HAP-1 (cell line): ENCODE measurements around the gene GATA3.

Experiments
- DNase-seq, 2 experiments: peaks; one replicate each; pipeline ENCODE4 v3.0.0-alpha.2; 2016 to 2020; ENCODE audit warnings: low spot score in 2 of 2
- H3K27me3 ChIP-seq: fragments of 250-450 bp; sonication (Bioruptor Pico); 2 replicates; pipeline ENCODE4 v1.5.1; 2020; ENCODE audit warnings: low read depth, mild to moderate bottlenecking, moderate library complexity
- H3K36me3 ChIP-seq: fragments of 250-450 bp; sonication (Bioruptor Pico); replicated peaks from 2 replicates; pipeline ENCODE4 v1.5.1; 2020; ENCODE audit warnings: mild to moderate bottlenecking
- H3K4me1 ChIP-seq: fragments of 250-450 bp; sonication (Bioruptor Pico); 2 replicates; pipeline ENCODE4 v1.5.1; 2020; ENCODE audit warnings: mild to moderate bottlenecking
- H3K4me3 ChIP-seq: fragments of 250-450 bp; sonication (Bioruptor Pico); 2 replicates; pipeline ENCODE4 v1.5.1; 2020; ENCODE audit warnings: mild to moderate bottlenecking, moderate library complexity
- H3K9me3 ChIP-seq: fragments of 250-450 bp; sonication (Bioruptor Pico); 2 replicates; pipeline ENCODE4 v1.5.1; 2020; ENCODE audit warnings: mild to moderate bottlenecking, moderate library complexity
- in situ Hi-C: fragments of 300-500 bp; cut with MboI; formaldehyde crosslinking; loops from 3 replicates; pipeline ENCODE4 v1.14.3; 2020; ENCODE audit warnings: low sequenced_read_pairs, inconsistent platforms, mixed read lengths

Gene GATA3

DNA sequence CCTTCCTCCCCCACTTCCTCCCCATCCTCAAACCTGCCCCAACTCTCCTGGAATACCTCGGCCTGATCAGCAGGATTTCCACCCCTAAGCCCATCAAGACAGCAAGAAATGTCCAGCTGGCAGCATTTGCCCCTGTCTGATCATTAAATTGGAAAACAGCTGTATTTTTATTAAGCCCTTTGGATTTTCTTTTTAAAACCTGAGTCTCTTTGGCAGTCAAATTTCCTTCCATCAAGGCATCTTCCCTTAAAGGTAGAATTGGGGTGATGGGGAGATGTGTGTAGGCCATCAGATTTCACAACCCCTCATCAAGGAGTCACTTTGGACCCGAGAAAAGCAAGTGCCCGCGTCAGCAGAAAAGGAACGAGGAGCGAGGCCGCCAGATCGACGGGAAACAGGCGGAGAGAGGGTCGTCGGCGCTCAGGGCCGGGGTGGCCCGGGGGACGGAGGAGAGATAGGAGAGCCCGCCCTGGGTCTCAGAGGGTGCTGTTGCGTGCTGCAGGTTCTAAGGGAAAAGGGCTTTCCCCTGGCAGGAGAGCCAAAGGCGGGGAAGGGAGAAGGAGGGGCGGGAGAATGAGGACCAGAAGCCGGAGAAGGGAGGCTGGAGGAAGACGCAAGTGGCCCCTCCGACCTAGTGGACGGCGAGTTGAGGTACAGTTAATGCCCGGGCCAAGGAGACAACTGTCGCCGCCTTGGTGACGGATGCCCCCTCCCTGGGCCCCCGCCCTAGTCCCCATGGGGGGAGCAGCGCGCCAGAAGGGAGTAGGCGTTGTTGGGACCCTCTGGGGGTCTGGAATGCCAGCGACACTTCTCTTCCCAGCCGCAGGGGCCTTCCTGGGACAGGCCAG lies 11.5 kb upstream of the GATA3 start:
- no peak overlapping the region for H3K4me3 ChIP-seq
- DNase-seq, result no peak
- peaks cover 22% of the 10 kb centered on the region for H3K4me1 ChIP-seq
- H3K27me3 ChIP-seq, result peaks cover 24% of the 10 kb centered on the region
- in situ Hi-C loops, result no loop called here
- H3K9me3 ChIP-seq, result no peaks in the 10 kb centered on the region
- no peaks in the 10 kb centered on the region for H3K36me3 ChIP-seq

DNA sequence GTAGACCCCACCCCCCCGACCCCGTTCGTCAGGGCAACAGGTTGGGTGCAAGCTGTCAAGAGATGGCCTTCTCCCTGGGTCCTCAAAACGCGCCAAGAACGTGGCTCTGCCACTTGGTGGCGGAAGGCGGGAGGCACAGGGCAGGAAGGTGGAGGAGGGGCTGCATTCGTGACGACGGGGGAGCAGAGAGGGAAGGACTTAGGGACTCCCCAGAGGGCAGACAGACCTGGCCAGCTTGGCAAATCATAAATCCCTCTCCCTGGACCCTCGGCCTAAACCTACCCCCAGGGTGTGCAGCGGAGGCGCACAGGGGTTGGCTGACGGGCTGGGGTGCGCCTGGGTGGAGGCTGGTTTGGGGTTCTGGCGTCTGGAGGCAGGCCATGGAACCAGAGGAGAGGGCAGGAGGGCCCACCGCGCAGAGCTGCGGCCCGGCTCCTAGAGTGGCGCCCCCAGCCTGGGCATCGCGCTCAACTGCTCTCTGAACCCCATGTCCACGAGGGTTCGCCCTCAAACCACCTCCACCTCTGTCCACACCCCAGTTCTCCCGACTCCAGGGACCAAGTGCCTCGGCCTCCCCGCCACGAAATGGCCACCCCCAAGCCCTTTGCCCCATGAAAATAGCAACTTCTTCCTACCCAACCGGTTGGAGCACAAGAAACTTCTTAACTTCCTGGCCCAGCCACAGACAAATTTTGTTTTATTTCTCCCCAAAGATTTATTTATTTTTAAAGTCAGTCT lies 10.8 kb upstream of the GATA3 start:
- no peaks in the 10 kb centered on the region for H3K9me3 ChIP-seq
- peaks cover 16% of the 10 kb centered on the region for H3K27me3 ChIP-seq
- DNase-seq, result no peak
- no peak overlapping the region for H3K4me3 ChIP-seq
- in situ Hi-C loops, result no loop called here
- no peaks in the 10 kb centered on the region for H3K36me3 ChIP-seq
- peaks cover 29% of the 10 kb centered on the region for H3K4me1 ChIP-seq

DNA sequence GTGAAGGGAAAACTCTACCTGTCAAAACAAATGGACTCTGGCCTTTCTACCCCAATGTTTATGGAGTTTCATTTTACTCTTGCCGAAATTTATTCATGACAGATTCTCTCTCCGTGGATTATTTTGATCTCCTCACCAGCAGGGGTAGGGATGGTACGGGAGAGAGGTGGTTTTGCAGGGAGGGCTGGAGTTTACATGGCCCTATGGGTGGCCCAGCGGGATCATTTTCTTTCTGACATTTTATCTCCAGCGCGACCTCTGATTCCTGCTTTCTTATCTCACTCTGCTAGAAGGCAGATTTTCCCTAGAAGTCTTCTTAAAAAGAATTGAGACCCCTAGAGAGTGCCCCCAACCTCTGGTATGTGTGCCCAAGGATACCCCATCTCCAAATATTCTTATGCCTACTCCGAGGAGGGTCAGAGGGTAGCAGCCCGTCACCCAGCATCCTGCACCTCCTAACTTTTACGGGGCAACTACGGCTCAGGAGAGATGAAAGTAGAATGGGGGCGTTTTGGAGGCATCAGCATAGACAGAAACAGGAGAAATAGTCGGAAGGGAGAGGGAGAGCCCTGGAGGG lies 10.1 kb upstream of the GATA3 start:
- H3K9me3 ChIP-seq, result no peaks in the 10 kb centered on the region
- no peak overlapping the region for H3K4me3 ChIP-seq
- peaks cover 28% of the 10 kb centered on the region for H3K4me1 ChIP-seq
- DNase-seq, result no peak
- in situ Hi-C loops, result no loop called here
- H3K27me3 ChIP-seq, result peaks cover 10% of the 10 kb centered on the region
- H3K36me3 ChIP-seq, result no peaks in the 10 kb centered on the region

DNA sequence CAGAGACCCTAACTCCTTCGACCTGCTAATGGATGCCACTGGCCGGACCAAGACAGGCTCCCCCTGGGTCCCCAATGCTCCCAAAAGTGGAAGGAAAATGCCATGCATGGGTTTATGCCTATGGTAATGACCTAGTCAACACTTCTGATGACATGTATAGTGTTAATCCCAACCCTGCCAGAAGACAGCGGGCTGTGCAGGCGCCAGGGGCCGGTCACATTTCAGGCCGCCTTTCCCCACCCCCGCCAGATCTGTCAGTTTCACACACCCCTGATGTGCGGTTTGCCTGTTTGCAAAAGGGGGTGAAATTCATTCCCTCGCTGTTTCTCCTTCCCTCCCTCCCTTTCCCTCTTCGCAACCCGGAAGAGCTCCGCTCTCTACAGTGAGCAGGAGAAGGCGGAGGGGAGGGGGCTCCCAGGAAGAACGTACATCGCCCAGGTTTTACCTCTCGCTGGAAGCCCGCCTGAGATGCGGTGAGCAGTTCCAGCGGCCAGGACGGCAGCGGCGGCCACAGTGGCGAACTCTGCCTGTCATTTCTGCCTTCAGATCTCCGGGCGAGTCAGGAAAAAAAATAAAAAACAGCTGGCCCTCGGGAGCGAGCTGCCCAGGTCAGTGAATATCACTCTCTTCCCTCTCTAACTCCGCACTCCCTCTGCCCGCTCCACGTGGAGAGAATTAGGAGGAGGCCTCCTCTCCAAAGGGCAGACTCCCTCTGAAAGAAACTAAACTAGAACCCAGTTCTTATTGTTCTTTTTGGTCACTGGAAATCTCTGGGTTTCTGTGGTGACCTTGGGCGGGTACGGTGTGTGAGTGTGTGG lies 9.4 kb upstream of the GATA3 start:
- H3K27me3 ChIP-seq, result 0 out of 2 replicates have a peak, but pooled peaks cover 5% of the 10 kb centered on the region
- H3K4me3 ChIP-seq, result peak overlapping the region; percentile 37
- no peaks in the 10 kb centered on the region for H3K9me3 ChIP-seq
- peaks cover 21% of the 10 kb centered on the region for H3K4me1 ChIP-seq
- peak in 1 of 2 experiments; percentile 69 for DNase-seq
- in situ Hi-C loops, result no loop called here
- no peaks in the 10 kb centered on the region for H3K36me3 ChIP-seq

DNA sequence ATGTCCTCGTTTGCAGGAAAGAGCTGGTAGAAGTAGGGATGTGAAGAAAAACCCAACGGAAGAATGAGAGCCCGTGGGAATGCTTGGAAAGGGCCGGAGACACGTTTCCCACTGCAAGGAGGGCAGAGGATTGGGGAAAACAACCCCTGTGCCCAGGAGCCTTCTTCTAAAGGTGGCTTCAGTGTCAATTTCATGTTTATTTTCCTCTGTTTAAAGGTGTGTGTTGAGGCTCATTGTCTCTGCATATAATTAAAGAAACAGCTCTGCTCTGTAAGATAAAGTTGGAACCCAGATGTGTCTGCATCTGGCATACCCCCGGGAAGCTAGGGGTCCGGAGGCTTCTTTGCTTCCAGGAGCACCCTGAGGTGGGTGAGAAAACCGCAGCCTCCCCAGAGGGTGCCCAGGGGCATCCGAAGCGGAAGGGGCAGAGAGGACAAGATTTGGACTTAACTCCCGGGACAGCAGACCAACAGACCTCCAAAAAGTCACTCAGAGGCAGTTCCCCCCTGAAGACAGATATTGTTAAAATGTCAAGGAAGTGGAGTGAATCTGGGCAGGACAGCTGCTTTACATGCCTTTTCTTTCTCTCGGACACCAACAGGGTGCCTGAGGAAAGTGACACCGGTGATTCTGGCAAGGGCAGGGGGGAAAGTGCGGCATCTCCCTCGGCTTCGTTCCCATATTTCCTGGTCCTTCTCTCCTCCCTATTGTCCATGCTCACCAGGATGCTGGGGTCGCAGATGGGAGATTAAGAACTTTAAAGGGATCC lies 8.6 kb upstream of the GATA3 start:
- peaks cover 21% of the 10 kb centered on the region for H3K4me1 ChIP-seq
- H3K9me3 ChIP-seq, result no peaks in the 10 kb centered on the region
- no peaks in the 10 kb centered on the region for H3K27me3 ChIP-seq
- no peak for DNase-seq
- in situ Hi-C loops, result no loop called here
- H3K4me3 ChIP-seq, result peak overlapping the region; percentile 37
- no peaks in the 10 kb centered on the region for H3K36me3 ChIP-seq

DNA sequence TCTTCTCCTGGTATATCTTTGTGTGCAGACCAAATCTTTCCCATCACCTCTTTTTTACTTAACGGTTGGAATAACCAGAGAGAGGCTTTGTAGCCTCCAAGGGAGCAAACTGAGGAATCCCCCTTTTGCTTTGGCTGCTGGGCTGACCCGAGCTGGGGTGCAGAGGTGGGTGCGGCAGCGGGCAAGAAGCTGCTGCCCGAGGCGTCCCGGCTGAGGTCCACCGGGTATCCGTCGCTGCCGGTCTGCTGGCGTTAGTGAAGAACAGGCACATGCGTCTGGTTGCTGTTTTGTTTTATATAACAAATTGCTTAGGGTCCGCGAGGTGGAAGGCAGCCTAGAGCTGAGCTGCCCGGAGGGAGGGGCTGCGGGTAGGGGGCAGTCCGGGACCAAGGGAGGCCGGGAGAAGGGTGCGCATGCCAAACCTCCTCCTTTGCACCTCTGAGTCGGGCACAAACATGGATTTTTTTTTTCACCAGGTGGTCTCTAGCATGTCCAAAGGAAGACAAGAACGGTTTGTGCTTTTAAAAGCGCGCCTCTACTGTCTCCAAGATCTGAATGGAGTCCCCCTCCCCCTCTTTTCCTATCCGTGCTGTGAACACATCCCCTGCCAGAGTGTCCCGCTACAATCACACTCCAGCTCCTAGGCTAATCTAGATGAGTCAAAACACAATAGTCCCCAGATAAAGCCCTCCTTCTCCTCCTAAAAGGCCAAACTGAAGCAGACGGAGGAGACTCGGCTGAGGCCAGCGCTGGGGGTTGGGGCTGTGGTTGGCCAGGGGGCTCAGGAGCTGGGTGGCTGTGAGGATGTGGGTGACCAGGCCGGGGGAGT lies 6.8 kb upstream of the GATA3 start:
- H3K9me3 ChIP-seq, result no peaks in the 10 kb centered on the region
- in situ Hi-C loops, result no loop called here
- no peaks in the 10 kb centered on the region for H3K36me3 ChIP-seq
- no peak overlapping the region for H3K4me3 ChIP-seq
- peak; percentile 29 to 39 for DNase-seq
- H3K4me1 ChIP-seq, result peaks cover 21% of the 10 kb centered on the region
- no peaks in the 10 kb centered on the region for H3K27me3 ChIP-seq

DNA sequence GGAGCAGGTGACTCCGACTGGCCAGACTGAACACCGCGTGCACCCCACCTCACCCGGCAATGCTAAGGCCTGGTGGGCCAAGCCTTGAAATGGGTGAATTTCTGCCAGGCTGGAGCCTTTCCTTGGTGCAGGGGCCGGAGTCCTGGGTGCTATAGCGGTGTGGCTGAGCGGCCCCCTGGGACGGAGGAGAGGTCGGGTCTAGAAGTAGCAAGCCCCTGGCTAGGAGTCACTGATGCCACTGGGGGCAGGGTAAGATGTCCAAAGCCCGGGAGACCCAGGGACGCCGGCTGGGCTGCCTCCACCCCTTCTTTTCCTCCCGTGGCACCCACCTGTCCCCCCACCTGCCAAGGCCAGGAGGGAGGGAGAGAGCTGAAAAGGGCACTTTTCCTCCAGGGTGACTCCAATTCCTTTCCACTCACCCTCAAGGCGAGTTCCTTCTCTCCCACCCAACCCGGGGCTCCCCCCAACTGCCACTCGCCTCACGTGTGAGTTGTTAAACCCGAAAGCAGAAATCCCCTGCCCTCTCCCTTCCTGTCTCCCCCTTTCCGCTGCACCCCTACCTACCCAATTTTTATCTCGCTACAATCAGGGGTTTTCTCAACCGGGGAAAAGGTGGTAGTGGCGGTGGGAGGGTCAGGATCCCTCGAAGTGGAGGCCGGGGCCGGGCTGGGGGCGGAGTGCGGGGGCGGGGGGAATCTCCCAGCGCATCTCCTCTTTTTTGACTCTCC lies 6.0 kb upstream of the GATA3 start:
- Histone ChIP-seq H3K9me3 (no peaks in the 10 kb centered on the region), H3K4me3 (no peak overlapping the region), H3K27me3 (no peaks in the 10 kb centered on the region), H3K4me1 (peaks cover 25% of the 10 kb centered on the region), H3K36me3 (no peaks in the 10 kb centered on the region)
- peak in 1 of 2 experiments; percentile 36 for DNase-seq
- in situ Hi-C loops, result no loop called here

DNA sequence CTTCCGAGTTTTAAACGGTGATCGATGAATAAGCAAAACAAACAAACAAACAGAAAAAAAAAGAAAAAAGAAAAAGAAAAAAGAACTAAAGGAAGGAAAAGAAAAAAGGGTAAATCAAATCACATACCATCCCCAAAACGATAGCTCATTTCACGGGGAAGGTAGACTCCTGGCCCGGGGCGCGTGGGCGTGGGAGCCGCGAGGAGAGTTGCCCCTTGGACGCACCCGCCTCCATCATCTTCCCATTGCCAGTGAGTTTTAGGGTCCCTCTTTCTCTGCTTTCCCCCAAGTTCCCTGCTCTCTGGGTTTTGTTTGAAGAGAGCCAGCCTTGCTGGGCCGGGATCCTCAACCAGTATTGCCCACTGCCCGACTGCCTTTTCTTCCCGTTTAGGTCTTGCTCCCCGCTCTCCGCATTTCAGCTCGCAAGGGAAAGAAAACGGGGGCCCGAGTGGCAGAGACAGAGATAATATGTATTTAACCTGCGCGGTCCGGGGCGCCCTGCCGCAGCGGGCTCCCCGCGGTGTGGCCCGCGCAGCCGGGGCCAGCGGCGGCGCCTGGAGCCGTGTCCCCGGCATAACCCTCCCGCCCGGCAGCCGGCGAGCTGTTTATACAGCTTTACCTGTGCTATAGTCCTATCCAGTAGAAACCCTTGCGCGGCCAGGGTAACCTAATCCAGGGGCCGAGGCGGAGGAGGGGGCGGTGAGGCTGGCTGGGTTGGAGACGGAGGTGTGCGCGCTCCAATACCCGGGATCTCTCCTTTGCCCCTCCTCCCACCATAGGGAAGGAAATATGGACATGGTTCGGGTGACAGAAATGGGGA lies 5.2 kb upstream of the GATA3 start:
- in situ Hi-C loops, result no loop called here
- no peaks in the 10 kb centered on the region for H3K9me3 ChIP-seq
- peak overlapping the region; percentile 32 for H3K4me3 ChIP-seq
- DNase-seq, result peak; percentile 17 to 62
- no peaks in the 10 kb centered on the region for H3K36me3 ChIP-seq
- H3K4me1 ChIP-seq, result peaks cover 25% of the 10 kb centered on the region
- H3K27me3 ChIP-seq, result no peaks in the 10 kb centered on the region

DNA sequence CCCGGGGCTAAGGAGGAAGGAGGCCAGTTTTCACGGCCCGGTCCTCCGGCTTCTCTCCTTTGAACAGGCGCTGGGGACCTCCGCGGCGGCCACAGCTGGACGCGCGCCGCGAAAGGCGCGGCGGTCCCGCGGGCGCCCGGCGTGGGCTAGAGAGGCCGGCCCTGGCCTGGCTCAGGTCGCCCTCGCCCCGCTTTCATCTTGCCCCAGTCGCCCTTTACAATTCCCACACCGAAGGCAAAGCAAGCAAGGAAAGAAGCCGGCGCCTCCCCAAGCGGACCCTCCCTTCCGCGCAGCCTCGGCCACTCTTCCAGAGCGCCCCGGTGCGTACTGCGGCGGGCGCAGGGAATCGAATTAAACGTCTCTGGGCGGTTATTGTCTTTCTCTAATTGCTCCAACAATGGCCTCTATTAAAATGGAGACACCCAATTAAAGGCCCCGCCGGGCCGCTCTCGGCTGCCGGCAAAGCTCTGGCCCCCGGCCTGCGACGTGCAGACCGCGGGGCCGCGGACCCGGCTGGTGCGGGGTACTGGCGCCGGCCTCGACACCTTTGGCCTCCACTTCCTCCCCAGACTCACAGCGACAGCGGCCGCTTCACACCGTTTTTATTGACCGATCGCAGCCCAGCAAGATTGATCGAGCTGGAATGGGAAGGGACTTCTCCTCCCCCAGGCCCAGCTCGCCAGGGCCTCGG lies 4.5 kb upstream of the GATA3 start:
- no peak for DNase-seq
- H3K4me1 ChIP-seq, result peaks cover 22% of the 10 kb centered on the region
- no peaks in the 10 kb centered on the region for H3K9me3 ChIP-seq
- in situ Hi-C loops, result no loop called here
- no peaks in the 10 kb centered on the region for H3K27me3 ChIP-seq
- H3K4me3 ChIP-seq, result peak overlapping the region; percentile 32
- no peaks in the 10 kb centered on the region for H3K36me3 ChIP-seq

DNA sequence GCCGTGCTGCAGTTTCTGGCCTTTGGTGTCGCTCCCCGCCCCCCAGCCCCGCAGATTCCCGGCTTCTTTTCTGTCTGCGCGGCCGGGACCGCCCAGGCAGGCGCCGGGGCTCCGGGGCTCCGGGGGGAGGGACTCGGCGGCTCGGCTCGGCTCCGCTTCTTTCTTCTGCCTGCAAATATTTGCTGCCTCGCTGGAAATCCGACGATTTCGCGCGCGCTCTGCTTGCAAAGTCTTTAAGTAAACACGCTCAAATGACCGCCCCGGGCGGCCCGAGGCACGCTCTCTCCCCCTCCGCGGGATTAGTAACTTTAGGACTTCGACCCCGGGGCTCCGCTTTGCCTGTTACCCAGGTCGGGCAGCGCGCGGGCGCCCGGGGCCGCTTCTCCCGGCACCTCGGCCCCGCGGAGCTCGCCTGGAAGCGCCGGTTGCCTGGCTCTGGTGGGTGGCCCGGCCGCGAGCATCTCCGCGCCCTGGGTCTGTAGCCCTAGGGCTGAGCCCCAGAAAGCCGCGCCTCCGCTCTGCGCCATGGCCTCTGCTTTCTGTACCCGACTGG lies 3.9 kb upstream of the GATA3 start:
- Histone ChIP-seq H3K9me3 (no peaks in the 10 kb centered on the region), H3K4me1 (peaks cover 22% of the 10 kb centered on the region), H3K36me3 (no peaks in the 10 kb centered on the region), H3K27me3 (no peaks in the 10 kb centered on the region), H3K4me3 (peak overlapping the region; percentile 32)
- peak; percentile 37 to 79 for DNase-seq
- in situ Hi-C loops, result no loop called here
